Esophagus muscularis mucosa (tissue), 3 donors: Measurements from ENCODE around the gene NLRP14.

Source experiments
- POLR2A ChIP-seq: fragments of 450-650 bp; IDR thresholded peaks from one replicate; pipeline ENCODE4 v1.6.1; 2017; ENCODE audit warnings: antibody characterized with exemption, moderate library complexity, mild to moderate bottlenecking, low read depth
- TF ChIP-seq, protein P1 (sequence below), 3 experiments: fragments of 200-600 bp in 2 of 3; fragments of 450-650 bp in 1 of 3; sonication (generic) in 2 of 3; IDR thresholded peaks; one replicate each; pipeline ENCODE4 v1.5.1; 2017 to 2019; ENCODE audit warnings: antibody characterized with exemption in 3 of 3, mild to moderate bottlenecking in 2 of 3, moderate library complexity in 1 of 3

DNA sequence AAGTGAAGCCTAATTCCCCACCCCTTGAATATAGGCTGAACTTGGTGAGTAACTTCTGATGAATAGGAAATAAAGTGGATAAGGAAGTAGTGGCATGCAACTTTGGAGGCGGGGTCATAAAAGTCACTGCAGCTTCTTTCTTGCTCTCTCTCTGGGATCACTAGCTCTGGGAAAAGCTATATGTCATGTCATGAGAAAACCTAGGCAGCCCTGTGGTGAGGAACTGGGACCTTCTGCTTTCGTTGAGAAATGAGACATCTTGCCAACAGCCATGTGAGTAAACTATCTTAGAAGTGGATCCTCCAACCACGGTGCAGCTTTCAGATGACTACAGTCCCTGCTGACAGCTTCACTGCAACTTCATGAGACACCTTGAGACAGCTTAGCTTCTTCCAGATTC, 15.8 kb upstream of the NLRP14 start:
- no peak for TF ChIP-seq POLR2A
- TF ChIP-seq, protein P1, sequence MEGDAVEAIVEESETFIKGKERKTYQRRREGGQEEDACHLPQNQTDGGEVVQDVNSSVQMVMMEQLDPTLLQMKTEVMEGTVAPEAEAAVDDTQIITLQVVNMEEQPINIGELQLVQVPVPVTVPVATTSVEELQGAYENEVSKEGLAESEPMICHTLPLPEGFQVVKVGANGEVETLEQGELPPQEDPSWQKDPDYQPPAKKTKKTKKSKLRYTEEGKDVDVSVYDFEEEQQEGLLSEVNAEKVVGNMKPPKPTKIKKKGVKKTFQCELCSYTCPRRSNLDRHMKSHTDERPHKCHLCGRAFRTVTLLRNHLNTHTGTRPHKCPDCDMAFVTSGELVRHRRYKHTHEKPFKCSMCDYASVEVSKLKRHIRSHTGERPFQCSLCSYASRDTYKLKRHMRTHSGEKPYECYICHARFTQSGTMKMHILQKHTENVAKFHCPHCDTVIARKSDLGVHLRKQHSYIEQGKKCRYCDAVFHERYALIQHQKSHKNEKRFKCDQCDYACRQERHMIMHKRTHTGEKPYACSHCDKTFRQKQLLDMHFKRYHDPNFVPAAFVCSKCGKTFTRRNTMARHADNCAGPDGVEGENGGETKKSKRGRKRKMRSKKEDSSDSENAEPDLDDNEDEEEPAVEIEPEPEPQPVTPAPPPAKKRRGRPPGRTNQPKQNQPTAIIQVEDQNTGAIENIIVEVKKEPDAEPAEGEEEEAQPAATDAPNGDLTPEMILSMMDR (IDR thresholded peaks at IDR 0.05): no peak
